Caco-2 (cell line): ENCODE measurements around the gene PLCXD3. TPM values are rescaled to one million over a fixed set of nuclear protein-coding genes. Genes with fewer than 3 reads are reported as not detected.

Source experiments
- BruUV-seq: library from RNA; stranded (reverse); fragments of 400-500 nt; replicated peaks from 2 replicates; lab custom pipeline; 2021; lab: Mats Ljungman, UMichigan
- CTCF ChIA-PET: fragments of 300-600 bp; sonication (Branson Sonifier 250); formaldehyde crosslinking; loops from one replicate; lab custom pipeline; 2022; ENCODE audit warnings: antibody characterized with exemption; lab: Charles Lee
- POLR2A ChIA-PET: fragments of 300-600 bp; sonication (Branson Sonifier 250); formaldehyde crosslinking; loops from one replicate; lab custom pipeline; 2022; ENCODE audit warnings: antibody characterized with exemption; lab: Charles Lee
- DNase-seq, 2 experiments: peaks; one replicate each; pipeline versions ENCODE4 v3.0.0 to v3.0.0-alpha.2; 2020 to 2022
- H3K27me3 ChIP-seq: replicated peaks from 2 replicates; pipeline ENCODE4 v1.6.0; 2011; ENCODE audit warnings: low read length; ENCODE audit not compliant: control insufficient read depth, insufficient read depth
- H3K36me3 ChIP-seq: 2 replicates; pipeline ENCODE4 v1.5.1; 2011; ENCODE audit warnings: low read length; ENCODE audit not compliant: control insufficient read depth, insufficient read depth
- H3K4me1 ChIP-seq: fragments of 250-450 bp; sonication (Bioruptor Pico); 2 replicates; pipeline ENCODE4 v1.5.1; 2020; ENCODE audit warnings: mild to moderate bottlenecking
- H3K4me3 ChIP-seq: 2 replicates; pipeline ENCODE4 v1.5.1; 2011; ENCODE audit warnings: low read depth, mild to moderate bottlenecking, control low read depth, low read length
- H3K9me3 ChIP-seq: fragments of 250-450 bp; sonication (Bioruptor Pico); 2 replicates; pipeline ENCODE4 v1.5.1; 2020; ENCODE audit warnings: mild to moderate bottlenecking, moderate library complexity
- H3K27ac Mint-ChIP-seq: one replicate; pipeline ENCODE4 v1.8.0; 2022; ENCODE audit warnings: mixed read lengths; ENCODE audit not compliant: unreplicated experiment
- H3K27me3 Mint-ChIP-seq: one replicate; pipeline ENCODE4 v1.8.0; 2022; ENCODE audit warnings: mixed read lengths; ENCODE audit not compliant: insufficient read depth, unreplicated experiment
- H3K36me3 Mint-ChIP-seq: one replicate; pipeline ENCODE4 v1.8.0; 2022; ENCODE audit warnings: mild to moderate bottlenecking, mixed read lengths; ENCODE audit not compliant: insufficient read depth, unreplicated experiment
- H3K4me1 Mint-ChIP-seq: one replicate; pipeline ENCODE4 v1.8.0; 2022; ENCODE audit warnings: low read depth, mixed read lengths; ENCODE audit not compliant: unreplicated experiment
- H3K4me3 Mint-ChIP-seq: one replicate; pipeline ENCODE4 v1.8.0; 2022; ENCODE audit warnings: mild to moderate bottlenecking, moderate library complexity, mixed read lengths; ENCODE audit not compliant: unreplicated experiment
- H3K9me3 Mint-ChIP-seq: one replicate; pipeline ENCODE4 v1.8.0; 2022; ENCODE audit warnings: mixed read lengths; ENCODE audit not compliant: unreplicated experiment
- intact Hi-C: fragments of 100-400 bp; cut with micrococcal nuclease; formaldehyde crosslinking; loops from one replicate; pipeline ENCODE4 v1.10.0; 2022; ENCODE audit not compliant: unreplicated experiment
- total RNA-seq: library from RNA; stranded (reverse); gene quantifications from 2 replicates; pipeline ENCODE4 v1.2.3, GENCODE V29; 2022
- TF ChIP-seq, protein P1 (sequence below), 2 experiments: fragments of 200-600 bp in 1 of 2; IDR thresholded peaks; 1 replicate in 1 of 2; 2 replicates in 1 of 2; pipeline versions ENCODE4 v1.5.1 to v1.8.0; 2011 to 2022; ENCODE audit warnings: antibody characterized with exemption in 1 of 2, control low read depth in 1 of 2, inconsistent platforms in 1 of 2, low read depth in 1 of 2, low read length in 1 of 2, mild to moderate bottlenecking in 1 of 2, moderate library complexity in 1 of 2; ENCODE audit not compliant: insufficient read depth in 1 of 2, severe bottlenecking in 1 of 2, unreplicated experiment in 1 of 2

Gene PLCXD3
- total RNA-seq, 1 experiment from 2014 or later: 0.20 TPM

DNA sequence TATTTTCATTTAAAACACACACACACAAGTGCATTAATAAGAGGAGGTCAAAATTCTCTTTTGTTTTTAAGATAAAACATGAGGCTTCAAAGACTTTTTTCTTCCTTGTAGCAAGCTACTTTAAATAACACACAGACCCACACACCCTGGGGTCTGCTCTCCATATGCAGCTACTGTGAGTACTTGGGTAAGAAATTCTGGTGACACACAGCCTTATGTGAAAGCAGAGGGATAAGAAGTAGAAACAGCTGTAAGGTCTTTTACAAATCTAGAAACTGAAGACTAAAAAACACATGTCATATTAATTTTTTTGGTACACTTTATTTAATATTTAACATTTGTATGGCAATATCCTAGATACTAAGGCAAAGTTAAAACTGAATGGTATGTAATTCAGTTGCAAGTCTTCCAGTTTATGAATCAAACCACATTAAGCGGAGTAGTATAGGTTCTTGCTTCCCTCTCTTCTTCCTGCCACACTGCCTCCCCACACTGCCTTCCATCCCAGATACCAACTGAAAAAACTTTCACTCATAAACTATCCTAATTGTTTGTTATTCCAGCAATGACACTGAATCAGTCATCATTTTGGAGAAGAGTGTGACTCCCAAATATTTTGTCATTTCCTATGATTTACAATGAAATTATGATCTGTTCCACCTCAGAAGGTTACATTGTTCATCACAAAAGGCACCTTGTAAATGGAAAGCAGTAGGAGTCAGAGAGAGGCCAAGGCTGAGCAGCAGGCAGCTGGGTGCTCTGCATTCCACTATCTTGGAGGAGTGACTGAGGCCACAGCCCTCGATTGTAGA lies 92.0 kb downstream of the PLCXD3 start:
- Mint-ChIP-seq H3K9me3 (no peaks in the 10 kb centered on the region), H3K27me3 (no peaks in the 10 kb centered on the region), H3K27ac (no peak overlapping the region), H3K4me3 (no peak overlapping the region), H3K4me1 (peaks cover 13% of the 10 kb centered on the region), H3K36me3 (no peaks in the 10 kb centered on the region)
- Histone ChIP-seq H3K4me1 (peaks cover 18% of the 10 kb centered on the region), H3K4me3 (no peak overlapping the region), H3K27me3 (no peaks in the 10 kb centered on the region), H3K36me3 (no peaks in the 10 kb centered on the region; the same call in 1 of the 2 replicates), H3K9me3 (no peaks in the 10 kb centered on the region)
- POLR2A ChIA-PET: no interaction called here
- TF ChIP-seq, protein P1, sequence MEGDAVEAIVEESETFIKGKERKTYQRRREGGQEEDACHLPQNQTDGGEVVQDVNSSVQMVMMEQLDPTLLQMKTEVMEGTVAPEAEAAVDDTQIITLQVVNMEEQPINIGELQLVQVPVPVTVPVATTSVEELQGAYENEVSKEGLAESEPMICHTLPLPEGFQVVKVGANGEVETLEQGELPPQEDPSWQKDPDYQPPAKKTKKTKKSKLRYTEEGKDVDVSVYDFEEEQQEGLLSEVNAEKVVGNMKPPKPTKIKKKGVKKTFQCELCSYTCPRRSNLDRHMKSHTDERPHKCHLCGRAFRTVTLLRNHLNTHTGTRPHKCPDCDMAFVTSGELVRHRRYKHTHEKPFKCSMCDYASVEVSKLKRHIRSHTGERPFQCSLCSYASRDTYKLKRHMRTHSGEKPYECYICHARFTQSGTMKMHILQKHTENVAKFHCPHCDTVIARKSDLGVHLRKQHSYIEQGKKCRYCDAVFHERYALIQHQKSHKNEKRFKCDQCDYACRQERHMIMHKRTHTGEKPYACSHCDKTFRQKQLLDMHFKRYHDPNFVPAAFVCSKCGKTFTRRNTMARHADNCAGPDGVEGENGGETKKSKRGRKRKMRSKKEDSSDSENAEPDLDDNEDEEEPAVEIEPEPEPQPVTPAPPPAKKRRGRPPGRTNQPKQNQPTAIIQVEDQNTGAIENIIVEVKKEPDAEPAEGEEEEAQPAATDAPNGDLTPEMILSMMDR (IDR thresholded peaks at IDR 0.05; ENCODE audit: insufficient read depth in 1 of 2, low read depth in 1 of 2, low read length in 1 of 2, severe bottlenecking in 1 of 2, unreplicated experiment in 1 of 2): no peak
- intact Hi-C loops: no loop called here
- DNase-seq: no peak
- CTCF ChIA-PET: no interaction called here
- no TSS peak for BruUV-seq

GRCh38 chr5:41416336-41416735 lies 94.1 kb downstream of the PLCXD3 start:
- Histone ChIP-seq H3K36me3 (no peaks in the 10 kb centered on the region; the same call in 1 of the 2 replicates), H3K4me3 (no peak overlapping the region), H3K27me3 (no peaks in the 10 kb centered on the region), H3K4me1 (peaks cover 18% of the 10 kb centered on the region), H3K9me3 (no peaks in the 10 kb centered on the region)
- no peak for DNase-seq
- ChIA-PET POLR2A (no interaction called here), CTCF (no interaction called here)
- Mint-ChIP-seq H3K27ac (no peak overlapping the region), H3K9me3 (no peaks in the 10 kb centered on the region), H3K4me1 (peaks cover 20% of the 10 kb centered on the region), H3K27me3 (no peaks in the 10 kb centered on the region), H3K4me3 (no peak overlapping the region), H3K36me3 (no peaks in the 10 kb centered on the region)
- TF ChIP-seq, protein P1 (IDR thresholded peaks at IDR 0.05; ENCODE audit: insufficient read depth in 1 of 2, low read depth in 1 of 2, low read length in 1 of 2, severe bottlenecking in 1 of 2, unreplicated experiment in 1 of 2): no peak
- BruUV-seq: no TSS peak
- intact Hi-C loops: no loop called here

DNA sequence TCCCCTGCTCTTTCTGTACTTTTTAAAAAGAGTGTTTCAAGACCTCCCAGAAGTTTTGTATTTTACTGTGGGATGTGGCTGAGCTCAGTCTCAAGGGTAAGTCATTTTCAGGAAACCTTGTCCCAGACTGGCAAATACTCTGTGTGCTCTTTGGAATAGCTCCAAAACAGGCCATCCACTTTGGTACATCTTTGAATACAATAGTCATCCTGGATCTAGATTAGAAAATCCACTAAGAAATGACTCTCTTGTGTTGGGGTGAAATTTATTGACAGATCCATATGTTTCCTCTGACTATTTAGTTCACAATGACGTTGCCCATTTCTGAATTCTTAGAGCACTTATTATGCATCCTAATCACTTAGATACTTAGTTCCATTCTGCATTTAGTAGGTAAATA lies 95.2 kb downstream of the PLCXD3 start:
- TF ChIP-seq, protein P1 (IDR thresholded peaks at IDR 0.05; ENCODE audit: insufficient read depth in 1 of 2, low read depth in 1 of 2, low read length in 1 of 2, severe bottlenecking in 1 of 2, unreplicated experiment in 1 of 2): no peak
- Histone ChIP-seq H3K4me1 (peaks cover 18% of the 10 kb centered on the region), H3K27me3 (no peaks in the 10 kb centered on the region), H3K4me3 (no peak overlapping the region), H3K9me3 (no peaks in the 10 kb centered on the region), H3K36me3 (no peaks in the 10 kb centered on the region; the same call in 1 of the 2 replicates)
- H3K9me3 Mint-ChIP-seq: no peaks in the 10 kb centered on the region
- DNase-seq: no peak
- H3K27me3 Mint-ChIP-seq: no peaks in the 10 kb centered on the region
- H3K36me3 Mint-ChIP-seq: no peaks in the 10 kb centered on the region
- H3K27ac Mint-ChIP-seq: no peak overlapping the region
- intact Hi-C loops: no loop called here
- ChIA-PET POLR2A (no interaction called here), CTCF (no interaction called here)
- BruUV-seq: no TSS peak
- peaks cover 20% of the 10 kb centered on the region for H3K4me1 Mint-ChIP-seq
- no peak overlapping the region for H3K4me3 Mint-ChIP-seq
